Astrocyte (in vitro differentiated cells and primary cell): ENCODE results near the gene CRHR2. TPM values are rescaled to one million over a fixed set of nuclear protein-coding genes. Genes with fewer than 3 reads are reported as not detected.
A peak's percentile ranks its signal among the peaks of the same experiment; 100 is the strongest.

Source experiments
- DNase-seq: peaks from one replicate; pipeline ENCODE4 v3.0.0-alpha.2; 2010; ENCODE audit warnings: low read depth
- FAIRE-seq: peaks from 2 replicates; lab custom pipeline; 2011; peaks lifted over from hg19 to GRCh38; lab: Jason Lieb, UNC
- H2AFZ ChIP-seq: 2 replicates; pipeline ENCODE4 v1.6.0; 2012; ENCODE audit warnings: low read depth, low read length, inconsistent platforms
- H3K27ac ChIP-seq: 2 replicates; pipeline ENCODE4 v1.5.1; 2011; ENCODE audit warnings: low read depth, low read length, inconsistent platforms
- H3K27me3 ChIP-seq: 2 replicates; pipeline ENCODE4 v1.6.0; 2011; ENCODE audit warnings: low read length, inconsistent platforms; ENCODE audit not compliant: insufficient read depth
- H3K36me3 ChIP-seq: 2 replicates; pipeline ENCODE4 v1.5.1; 2011; ENCODE audit warnings: low read length, inconsistent platforms; ENCODE audit not compliant: insufficient read depth
- H3K4me1 ChIP-seq: 2 replicates; pipeline ENCODE4 v1.5.1; 2011; ENCODE audit warnings: low read length, inconsistent platforms; ENCODE audit not compliant: insufficient read depth
- H3K4me2 ChIP-seq: 2 replicates; pipeline ENCODE4 v1.6.0; 2012; ENCODE audit warnings: low read length, inconsistent platforms
- H3K4me3 ChIP-seq: 2 replicates; pipeline ENCODE4 v1.5.1; 2011; ENCODE audit warnings: low read depth, mild to moderate bottlenecking, low read length, inconsistent platforms; ENCODE audit not compliant: insufficient read depth
- H3K79me2 ChIP-seq: 2 replicates; pipeline ENCODE4 v1.6.0; 2012; ENCODE audit warnings: mild to moderate bottlenecking, low read length, inconsistent platforms; ENCODE audit not compliant: insufficient read depth
- H3K9ac ChIP-seq: 2 replicates; pipeline ENCODE4 v1.6.0; 2012; ENCODE audit warnings: mild to moderate bottlenecking, low read length, inconsistent platforms
- H3K9me3 ChIP-seq: 2 replicates; pipeline ENCODE4 v1.5.1; 2012; ENCODE audit warnings: low read depth, mild to moderate bottlenecking, low read length, inconsistent platforms; ENCODE audit not compliant: insufficient read depth
- H4K20me1 ChIP-seq: 2 replicates; pipeline ENCODE4 v1.6.0; 2012; ENCODE audit warnings: low read length, inconsistent platforms; ENCODE audit not compliant: insufficient read depth
- H3K27ac Mint-ChIP-seq: one replicate; pipeline ENCODE4 v1.8.0; 2021; ENCODE audit warnings: mild to moderate bottlenecking, mixed read lengths; ENCODE audit not compliant: unreplicated experiment
- H3K27me3 Mint-ChIP-seq: one replicate; pipeline ENCODE4 v1.8.0; 2021; ENCODE audit warnings: low read depth, mixed read lengths; ENCODE audit not compliant: unreplicated experiment
- H3K36me3 Mint-ChIP-seq: one replicate; pipeline ENCODE4 v1.8.0; 2021; ENCODE audit warnings: low read depth, mixed read lengths; ENCODE audit not compliant: unreplicated experiment
- H3K4me1 Mint-ChIP-seq: one replicate; pipeline ENCODE4 v1.8.0; 2021; ENCODE audit warnings: low read depth, mixed read lengths; ENCODE audit not compliant: unreplicated experiment
- H3K4me3 Mint-ChIP-seq: one replicate; pipeline ENCODE4 v1.8.0; 2021; ENCODE audit warnings: mild to moderate bottlenecking, moderate library complexity, mixed read lengths; ENCODE audit not compliant: unreplicated experiment
- H3K9me3 Mint-ChIP-seq: one replicate; pipeline ENCODE4 v1.8.0; 2021; ENCODE audit warnings: mild to moderate bottlenecking, mixed read lengths; ENCODE audit not compliant: unreplicated experiment
- EZH2 ChIP-seq: IDR thresholded peaks from 2 replicates; pipeline ENCODE4 v1.6.1; 2012; ENCODE audit warnings: mild to moderate bottlenecking, low read length, inconsistent platforms; ENCODE audit not compliant: insufficient read depth
- total RNA-seq: library from RNA; stranded (reverse); gene quantifications from 2 replicates; pipeline ENCODE4 v1.2.1, GENCODE V29; 2021
- TF ChIP-seq, protein P1 (sequence below): IDR thresholded peaks from 2 replicates; pipeline ENCODE4 v1.5.1; 2011; ENCODE audit warnings: low read depth, mild to moderate bottlenecking, inconsistent platforms, low read length, moderate library complexity; ENCODE audit not compliant: insufficient read depth

The CRHR2 gene
- total RNA-seq, 1 donor from 2014 or later, result not detected

DNA sequence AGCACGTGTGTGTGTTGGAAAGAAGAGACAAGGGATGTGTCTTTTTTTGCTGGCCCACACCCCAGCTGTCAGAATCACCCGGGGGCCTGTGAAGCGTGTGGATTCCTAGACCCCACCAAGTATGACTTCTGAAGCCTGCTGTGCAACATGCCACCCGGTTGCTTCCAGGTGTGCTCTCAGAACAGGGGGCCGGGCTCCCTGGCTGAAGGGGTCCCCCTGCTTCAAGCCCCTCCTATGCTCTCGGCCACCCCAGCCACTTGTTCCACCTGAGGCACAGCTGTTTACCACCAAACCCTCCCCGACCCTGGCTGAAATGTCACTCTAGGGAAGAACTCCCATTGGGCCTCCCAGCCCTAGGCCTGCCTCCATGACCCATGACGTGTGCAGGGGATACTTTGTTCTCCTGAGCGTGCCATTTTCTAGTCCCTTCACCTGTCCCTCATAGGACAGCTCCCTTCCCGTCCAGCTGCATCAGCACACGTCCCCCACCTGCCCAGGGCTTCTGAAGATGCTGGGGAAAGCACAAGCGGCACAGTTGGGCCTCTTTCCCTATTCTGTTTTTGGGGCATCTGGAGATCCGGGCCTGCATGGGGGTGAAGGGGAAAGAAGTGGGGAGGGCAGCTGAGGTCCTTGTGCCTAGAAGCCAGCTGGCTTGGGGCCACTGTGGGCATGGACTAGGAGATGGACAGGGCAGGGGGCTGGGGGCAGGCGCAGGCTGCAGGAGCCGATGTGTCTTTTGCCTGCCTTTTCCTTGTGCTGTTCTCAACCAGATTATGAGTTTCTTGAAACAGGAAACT lies 33.3 kb downstream of the CRHR2 start:
- TF ChIP-seq EZH2, result no peak
- TF ChIP-seq, protein P1, sequence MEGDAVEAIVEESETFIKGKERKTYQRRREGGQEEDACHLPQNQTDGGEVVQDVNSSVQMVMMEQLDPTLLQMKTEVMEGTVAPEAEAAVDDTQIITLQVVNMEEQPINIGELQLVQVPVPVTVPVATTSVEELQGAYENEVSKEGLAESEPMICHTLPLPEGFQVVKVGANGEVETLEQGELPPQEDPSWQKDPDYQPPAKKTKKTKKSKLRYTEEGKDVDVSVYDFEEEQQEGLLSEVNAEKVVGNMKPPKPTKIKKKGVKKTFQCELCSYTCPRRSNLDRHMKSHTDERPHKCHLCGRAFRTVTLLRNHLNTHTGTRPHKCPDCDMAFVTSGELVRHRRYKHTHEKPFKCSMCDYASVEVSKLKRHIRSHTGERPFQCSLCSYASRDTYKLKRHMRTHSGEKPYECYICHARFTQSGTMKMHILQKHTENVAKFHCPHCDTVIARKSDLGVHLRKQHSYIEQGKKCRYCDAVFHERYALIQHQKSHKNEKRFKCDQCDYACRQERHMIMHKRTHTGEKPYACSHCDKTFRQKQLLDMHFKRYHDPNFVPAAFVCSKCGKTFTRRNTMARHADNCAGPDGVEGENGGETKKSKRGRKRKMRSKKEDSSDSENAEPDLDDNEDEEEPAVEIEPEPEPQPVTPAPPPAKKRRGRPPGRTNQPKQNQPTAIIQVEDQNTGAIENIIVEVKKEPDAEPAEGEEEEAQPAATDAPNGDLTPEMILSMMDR, result no peak
- H3K4me1 Mint-ChIP-seq, result no peaks in the 10 kb centered on the region
- no peaks in the 10 kb centered on the region for H3K9me3 ChIP-seq
- no peak overlapping the region for H3K4me2 ChIP-seq
- H3K27ac Mint-ChIP-seq, result peak overlapping the region; percentile 58
- no peak for FAIRE-seq
- DNase-seq, result no peak
- H3K4me3 ChIP-seq, result no peak overlapping the region
- H3K27me3 Mint-ChIP-seq, result peaks cover 4% of the 10 kb centered on the region
- no peak overlapping the region for H3K4me3 Mint-ChIP-seq
- H3K79me2 ChIP-seq, result no peaks in the 10 kb centered on the region
- H3K4me1 ChIP-seq, result no peaks in the 10 kb centered on the region
- H4K20me1 ChIP-seq, result peaks cover 9% of the 10 kb centered on the region
- no peak overlapping the region for H3K9ac ChIP-seq
- H3K36me3 Mint-ChIP-seq, result peaks cover 33% of the 10 kb centered on the region
- no peak overlapping the region for H2AFZ ChIP-seq
- no peaks in the 10 kb centered on the region for H3K27me3 ChIP-seq
- H3K36me3 ChIP-seq, result no peaks in the 10 kb centered on the region
- no peak overlapping the region for H3K27ac ChIP-seq
- H3K9me3 Mint-ChIP-seq, result no peaks in the 10 kb centered on the region

DNA sequence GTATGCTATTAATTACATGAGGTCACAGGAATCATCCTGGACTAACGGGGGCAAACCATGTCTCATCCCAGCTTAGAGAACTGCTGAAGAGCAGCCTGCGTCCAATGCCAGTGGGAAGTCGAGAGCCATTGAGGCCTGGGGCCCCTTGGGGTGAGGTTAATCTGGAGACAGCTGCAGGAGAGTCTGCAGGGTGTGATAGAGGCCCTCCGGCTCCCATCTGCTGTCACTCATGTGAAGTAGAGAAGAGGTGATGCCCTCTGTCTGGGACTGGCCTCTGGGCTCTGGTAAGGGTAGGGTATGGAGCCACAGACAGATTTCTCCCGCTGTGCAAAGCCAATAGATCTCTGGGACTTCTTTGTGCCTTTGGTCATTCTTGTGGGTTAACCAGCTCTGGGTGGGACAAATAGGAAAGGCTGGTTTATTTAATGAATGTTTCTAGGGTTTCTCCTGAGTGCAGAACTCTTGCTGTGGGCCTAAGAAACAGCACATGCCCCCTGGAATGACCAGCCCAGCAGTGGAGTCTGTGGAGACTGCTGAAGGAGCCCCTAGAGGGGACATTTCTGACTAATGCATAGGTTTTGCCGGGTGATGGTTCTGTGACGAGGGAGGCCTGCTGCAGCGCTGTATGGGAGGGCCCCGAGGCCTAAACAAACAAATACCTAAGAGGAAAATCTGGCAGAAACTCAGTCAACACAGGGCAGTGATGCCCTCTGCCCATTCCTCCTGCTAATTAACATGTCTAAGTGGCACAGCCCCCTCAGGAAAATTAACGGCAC lies 34.5 kb downstream of the CRHR2 start:
- Histone ChIP-seq H3K27me3 (no peaks in the 10 kb centered on the region), H3K36me3 (no peaks in the 10 kb centered on the region), H3K27ac (no peak overlapping the region), H3K4me2 (no peak overlapping the region), H3K79me2 (no peaks in the 10 kb centered on the region), H3K9me3 (no peaks in the 10 kb centered on the region), H2AFZ (no peak overlapping the region), H3K4me3 (no peak overlapping the region), H3K9ac (no peak overlapping the region), H3K4me1 (no peaks in the 10 kb centered on the region), H4K20me1 (peaks cover 21% of the 10 kb centered on the region)
- FAIRE-seq, result no peak
- Mint-ChIP-seq H3K27me3 (no peaks in the 10 kb centered on the region), H3K4me1 (peaks cover 4% of the 10 kb centered on the region), H3K9me3 (no peaks in the 10 kb centered on the region), H3K27ac (no peak overlapping the region), H3K36me3 (peaks cover 37% of the 10 kb centered on the region), H3K4me3 (no peak overlapping the region)
- no peak for DNase-seq
- TF ChIP-seq, protein P1, result no peak
- TF ChIP-seq EZH2, result no peak

DNA sequence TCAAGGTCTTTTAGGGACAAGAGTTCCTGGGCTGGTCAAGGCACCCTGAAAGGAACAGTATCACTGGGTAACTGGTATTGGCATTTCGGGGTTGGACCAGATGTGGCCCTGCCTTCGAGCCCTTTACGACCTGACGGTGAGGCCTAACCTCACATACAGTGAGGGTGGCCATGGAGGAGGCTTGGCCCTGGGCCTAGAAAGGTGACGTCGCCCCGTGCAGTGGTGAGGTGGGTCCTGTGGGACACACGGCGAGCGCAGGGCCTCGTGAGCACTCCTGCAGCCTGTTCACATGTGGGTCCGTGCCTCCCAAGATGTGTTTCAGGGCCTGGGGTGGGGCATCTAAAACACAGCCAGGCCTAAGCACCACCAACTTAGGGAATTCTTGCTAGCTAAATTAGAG lies 36.1 kb downstream of the CRHR2 start:
- no peak for FAIRE-seq
- DNase-seq, result no peak
- Histone ChIP-seq H2AFZ (no peak overlapping the region), H3K79me2 (no peaks in the 10 kb centered on the region), H3K4me2 (no peak overlapping the region), H3K9ac (no peak overlapping the region), H3K4me1 (no peaks in the 10 kb centered on the region), H3K27ac (no peak overlapping the region), H3K27me3 (no peaks in the 10 kb centered on the region), H3K36me3 (no peaks in the 10 kb centered on the region), H3K9me3 (no peaks in the 10 kb centered on the region), H3K4me3 (no peak overlapping the region), H4K20me1 (peaks cover 22% of the 10 kb centered on the region)
- Mint-ChIP-seq H3K36me3 (peaks cover 34% of the 10 kb centered on the region), H3K27me3 (no peaks in the 10 kb centered on the region), H3K4me3 (no peak overlapping the region), H3K27ac (no peak overlapping the region), H3K9me3 (no peaks in the 10 kb centered on the region), H3K4me1 (peaks cover 7% of the 10 kb centered on the region)
- TF ChIP-seq, protein P1, result no peak
- TF ChIP-seq EZH2, result no peak
